ENCODE results near the gene CCL8.
A peak's percentile ranks its signal among the peaks of the same experiment; 100 is the strongest.
"Not testable (repeated sequence)": the region's sequence is repeated elsewhere in the genome, so short reads cannot be mapped to it uniquely, and the experiment has no call there.

The CCL8 gene

DNA sequence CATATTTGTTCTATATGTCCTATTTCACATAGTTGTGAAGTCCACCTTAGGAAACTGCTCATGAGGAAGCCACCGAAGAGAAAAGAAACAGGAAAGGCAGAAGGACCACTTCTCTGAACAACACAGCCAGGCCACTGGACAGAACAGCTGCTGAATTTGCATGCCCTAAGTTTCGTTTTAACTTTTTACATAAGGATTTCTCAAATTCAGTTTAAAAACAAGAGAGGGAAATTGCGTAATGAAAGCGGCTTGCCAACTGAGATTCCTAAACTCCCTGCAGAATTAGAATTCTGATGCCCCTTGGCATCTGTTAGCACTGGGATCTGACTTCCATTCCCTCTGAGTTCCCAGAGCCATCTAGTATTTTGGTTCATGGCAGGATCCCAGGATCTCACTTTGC is 5.0 kb upstream of the CCL8 start:
- no peak for DNase-seq (ENCODE audit: low spot score)

DNA sequence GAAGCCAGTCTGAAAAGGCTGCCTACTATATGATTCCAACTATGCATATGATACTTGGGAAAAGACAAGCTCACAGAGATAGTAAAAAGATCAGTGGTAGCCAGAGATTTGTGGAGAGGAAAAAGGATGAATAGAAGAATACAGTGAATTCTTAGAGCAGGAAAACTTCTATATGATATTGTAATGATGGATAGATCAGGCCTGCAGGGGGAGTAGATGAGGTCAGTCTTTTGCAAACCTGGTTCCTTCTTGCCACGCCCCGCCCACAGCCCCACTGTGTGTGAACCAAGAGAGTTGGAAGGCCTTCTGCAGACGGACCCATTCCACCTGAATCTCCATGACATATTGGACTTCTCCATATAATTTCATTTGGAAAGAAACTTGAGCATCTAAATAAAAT is 761 bp upstream of the CCL8 start:
- DNase-seq (ENCODE audit: low spot score) = no peak

DNA sequence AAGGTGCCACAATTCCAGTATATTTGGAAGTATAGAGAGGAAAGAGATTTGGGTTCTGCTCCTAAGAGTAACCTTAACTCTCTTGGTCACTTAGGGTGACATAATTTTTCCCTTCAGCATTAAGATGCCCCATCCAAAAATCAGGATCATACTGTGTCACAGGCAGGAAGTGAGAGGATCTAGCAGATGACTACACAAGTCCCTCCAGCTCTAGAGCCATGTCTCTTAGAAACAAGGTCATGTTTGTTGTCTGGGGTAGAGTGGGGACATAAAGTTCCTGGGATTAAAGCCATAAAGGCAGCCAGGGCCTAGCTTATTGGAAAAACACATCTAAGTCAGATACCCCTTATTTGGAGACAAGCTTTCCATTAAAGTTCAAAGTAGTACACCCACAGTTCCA is 2.7 kb downstream of the CCL8 start:
- no peak for DNase-seq (ENCODE audit: low spot score)

DNA sequence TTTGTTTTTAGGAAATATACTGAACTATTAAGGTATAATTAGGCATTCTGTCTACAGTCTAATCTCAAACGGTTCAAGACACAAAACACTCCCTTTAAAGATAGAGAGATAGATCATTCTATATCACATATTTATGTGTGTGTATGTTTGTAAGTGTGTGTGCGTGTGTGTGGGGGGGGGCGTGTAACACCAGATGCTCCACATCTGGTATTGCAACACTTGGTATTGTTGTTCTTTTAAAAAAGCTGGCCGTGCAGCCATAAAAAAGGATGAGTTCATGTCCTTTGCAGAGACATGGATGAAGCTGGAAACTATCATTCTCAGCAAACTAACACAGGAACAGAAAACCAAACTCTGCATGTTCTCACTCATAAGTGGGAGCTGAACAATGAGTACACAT is 8.3 kb downstream of the CCL8 start:
- DNase-seq (ENCODE audit: low spot score) = not testable (repeated sequence)

DNA sequence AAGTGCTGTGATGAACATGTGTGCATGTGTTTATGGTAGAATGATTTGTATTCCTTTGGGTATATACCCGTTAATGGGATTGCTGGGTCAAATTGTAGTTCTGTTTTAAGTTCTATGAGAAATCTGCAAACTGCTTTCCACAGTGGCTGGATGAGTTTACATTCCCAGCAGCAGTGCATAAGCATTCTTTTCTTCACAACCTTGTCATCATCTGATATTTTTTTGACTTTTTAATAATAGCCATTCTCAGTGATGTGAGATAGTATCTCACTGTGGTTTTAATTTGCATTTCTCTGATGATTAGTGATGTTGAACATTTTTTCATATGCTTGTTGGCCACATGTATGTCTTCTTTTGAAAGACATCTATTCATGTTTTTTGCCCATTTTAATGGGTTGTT is 18.5 kb downstream of the CCL8 start:
- DNase-seq (ENCODE audit: low spot score) = no peak

DNA sequence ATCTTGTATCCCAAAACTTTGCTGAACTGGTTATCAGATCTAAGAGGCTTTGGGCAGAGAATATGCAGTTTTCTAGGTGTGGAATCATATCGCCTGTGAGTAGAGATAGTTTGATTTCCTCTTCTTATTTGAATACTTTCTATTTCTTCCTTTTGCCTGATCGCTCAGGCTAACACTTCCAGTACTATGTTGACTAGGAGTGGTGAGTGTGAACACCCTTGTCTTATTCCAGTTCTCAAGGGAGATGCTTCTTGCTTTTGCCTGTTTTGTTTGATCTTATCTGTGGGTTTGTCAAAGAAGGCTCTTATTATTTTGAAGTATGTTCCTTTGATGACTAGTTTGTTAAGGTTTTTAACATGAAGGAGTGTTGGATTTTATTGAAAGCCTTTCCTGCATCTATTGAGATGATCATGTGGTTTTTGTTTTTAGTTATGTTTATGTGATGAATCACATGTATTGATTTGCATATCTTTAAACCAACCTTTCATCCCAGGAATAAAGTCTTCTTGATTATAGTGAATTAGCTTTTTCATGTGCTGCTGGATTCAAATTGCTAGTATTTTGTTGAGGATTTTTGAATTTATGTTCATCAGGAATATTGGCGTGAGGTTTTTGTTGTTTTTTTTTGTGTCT is 20.0 kb downstream of the CCL8 start:
- DNase-seq (ENCODE audit: low spot score) = no peak

DNA sequence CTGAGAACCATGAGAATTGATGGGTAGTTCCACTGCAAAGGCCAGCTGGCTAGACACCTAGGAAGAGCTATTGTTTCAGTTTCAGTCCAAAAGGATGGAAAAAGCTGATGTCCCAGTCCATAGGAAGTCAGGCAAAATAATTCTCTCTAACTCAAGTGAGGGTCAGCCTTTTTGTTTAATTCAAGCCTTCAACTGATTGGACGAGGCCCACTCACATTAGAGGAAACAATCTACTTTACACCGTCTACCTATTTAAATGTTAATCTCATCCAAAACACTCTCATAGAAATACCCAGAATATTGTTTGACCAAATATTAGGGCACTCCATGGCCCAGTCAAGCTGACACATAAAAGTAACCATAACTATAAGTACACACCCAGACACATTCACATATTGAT is 22.7 kb downstream of the CCL8 start:
- DNase-seq (ENCODE audit: low spot score) = no peak

DNA sequence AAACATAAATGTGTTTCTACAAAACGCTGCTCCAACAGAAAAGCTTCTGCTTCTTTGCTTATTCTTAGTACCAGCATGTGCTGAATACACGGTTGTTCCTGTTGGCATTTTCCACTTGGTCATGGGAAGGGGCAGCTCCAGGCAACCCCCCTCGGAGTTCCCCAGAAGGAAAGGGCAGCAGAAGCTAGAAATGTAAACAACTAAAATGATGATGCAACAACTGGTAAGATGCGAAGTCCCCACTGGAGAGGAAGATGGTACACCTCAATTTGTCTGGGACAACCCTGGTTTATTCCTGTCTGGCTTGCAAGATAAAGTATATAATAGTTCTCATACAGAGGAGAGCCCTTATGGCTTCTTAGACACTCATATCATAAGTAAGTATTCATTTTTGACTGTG is 27.8 kb downstream of the CCL8 start:
- no peak for DNase-seq (ENCODE audit: low spot score)

DNA sequence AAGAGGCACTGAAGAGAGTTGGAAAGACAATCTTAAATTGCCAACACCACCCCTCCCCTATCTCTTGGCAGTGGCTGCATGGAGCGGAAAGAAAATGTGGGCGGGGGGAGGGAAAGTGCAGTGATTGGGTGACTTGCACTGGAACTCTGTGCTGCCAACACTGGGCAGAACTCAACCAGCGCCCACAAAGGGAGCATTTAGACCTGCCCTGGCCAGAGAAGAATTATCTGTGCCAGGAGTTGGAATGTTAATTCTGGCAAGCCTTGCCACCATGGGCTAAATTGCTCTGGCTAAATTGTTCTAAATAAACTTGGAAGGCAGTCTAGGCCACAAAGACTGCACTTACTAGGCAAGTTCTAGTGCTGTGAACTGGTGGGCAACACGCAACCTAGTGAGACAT is 30.5 kb downstream of the CCL8 start:
- DNase-seq (ENCODE audit: low spot score) = no peak

DNA sequence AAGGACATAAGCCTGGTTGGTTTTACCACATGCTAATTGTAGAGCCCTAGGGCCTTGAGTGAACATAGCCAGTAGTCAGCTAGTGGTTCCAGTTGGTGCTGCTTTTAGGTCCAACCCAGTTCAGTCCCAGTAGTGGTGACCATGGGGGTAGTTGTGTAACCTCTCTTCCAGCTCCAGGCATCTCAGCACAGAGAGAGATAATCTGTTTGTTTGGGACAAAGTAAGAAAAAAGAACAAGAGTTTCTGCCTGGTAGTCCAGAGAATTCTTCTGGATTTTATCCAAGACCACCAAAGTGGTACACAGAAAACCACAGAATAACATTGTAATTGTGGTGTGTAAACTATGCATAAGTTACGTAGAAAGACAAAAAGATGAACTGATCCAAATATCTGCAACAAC is 31.9 kb downstream of the CCL8 start:
- no peak for DNase-seq (ENCODE audit: low spot score)

DNA sequence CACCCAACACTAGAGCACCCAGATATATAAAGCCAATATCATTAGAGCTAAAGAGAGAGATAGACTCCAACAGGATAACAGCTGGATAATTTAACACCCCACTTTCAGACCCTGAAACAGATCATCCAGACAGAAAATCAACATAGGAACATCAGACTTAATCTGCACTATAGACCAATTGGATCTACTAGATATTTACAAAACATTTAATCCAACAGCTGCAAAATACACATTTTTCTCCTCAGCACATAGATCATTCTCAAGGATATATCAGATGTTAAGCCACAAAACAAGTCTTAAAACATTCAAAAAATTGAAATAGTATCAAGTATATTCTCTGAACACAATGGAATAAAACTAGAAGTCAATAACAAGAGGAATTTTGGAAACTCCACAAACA is 33.0 kb downstream of the CCL8 start:
- DNase-seq (ENCODE audit: low spot score) = no peak

DNA sequence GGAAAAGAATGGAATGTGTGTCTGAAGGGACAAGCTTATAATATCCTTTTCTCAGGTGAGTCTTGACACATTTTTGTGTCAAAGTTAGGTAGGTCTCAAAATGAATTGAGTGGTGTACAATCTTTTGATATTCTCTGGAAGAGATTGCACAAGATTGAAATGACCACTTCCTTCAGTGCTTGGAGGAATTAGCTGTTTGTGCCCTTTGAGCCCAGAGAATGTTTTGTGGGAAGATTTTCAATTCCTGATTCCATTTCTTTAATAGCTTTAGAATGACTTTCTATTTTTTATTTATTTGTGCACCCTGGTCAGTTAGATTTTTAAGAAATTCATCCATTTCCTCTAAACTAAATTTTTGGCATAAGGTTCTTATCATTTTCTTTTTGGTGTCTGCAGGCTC is 35.4 kb downstream of the CCL8 start:
- DNase-seq (ENCODE audit: low spot score) = no peak

DNA sequence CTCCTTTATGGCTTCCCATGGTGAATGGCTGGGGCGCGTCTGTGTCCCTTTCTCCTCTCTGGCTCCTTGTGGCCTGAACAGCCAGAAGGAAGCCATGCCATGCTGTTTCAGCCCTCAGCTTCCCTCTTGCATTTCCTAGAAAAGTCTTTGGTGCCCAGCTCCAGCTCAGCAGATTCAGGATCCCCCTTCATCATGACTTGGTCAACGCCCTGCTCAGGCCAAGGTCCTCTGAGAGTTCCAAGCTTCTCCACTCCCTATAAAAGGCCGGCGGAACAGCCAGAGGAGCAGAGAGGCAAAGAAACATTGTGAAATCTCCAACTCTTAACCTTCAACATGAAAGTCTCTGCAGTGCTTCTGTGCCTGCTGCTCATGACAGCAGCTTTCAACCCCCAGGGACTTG is 37.0 kb downstream of the CCL8 start, which contains the start of gene CCL13:
Gene CCL13 (plus strand): TSS at position 287 of the 400 bp plus-strand sequence. CDS start 47 bp downstream, at position 334.
- DNase-seq (ENCODE audit: low spot score) = no peak

DNA sequence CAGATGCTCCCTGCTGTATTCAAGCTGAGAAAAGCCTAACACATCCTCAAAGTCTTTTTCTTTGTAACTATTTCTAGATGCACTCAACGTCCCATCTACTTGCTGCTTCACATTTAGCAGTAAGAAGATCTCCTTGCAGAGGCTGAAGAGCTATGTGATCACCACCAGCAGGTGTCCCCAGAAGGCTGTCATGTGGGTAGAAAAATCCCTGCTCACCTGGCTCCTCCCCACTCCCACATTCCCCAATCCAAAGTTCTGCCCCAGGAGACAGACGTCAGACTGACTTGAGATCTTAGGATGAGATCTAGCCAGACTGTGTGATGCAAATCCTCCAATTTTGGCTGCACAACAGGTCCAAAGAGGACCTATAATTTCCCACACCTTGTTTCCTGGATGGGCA is 38.2 kb downstream of the CCL8 start:
- DNase-seq (ENCODE audit: low spot score) = no peak

DNA sequence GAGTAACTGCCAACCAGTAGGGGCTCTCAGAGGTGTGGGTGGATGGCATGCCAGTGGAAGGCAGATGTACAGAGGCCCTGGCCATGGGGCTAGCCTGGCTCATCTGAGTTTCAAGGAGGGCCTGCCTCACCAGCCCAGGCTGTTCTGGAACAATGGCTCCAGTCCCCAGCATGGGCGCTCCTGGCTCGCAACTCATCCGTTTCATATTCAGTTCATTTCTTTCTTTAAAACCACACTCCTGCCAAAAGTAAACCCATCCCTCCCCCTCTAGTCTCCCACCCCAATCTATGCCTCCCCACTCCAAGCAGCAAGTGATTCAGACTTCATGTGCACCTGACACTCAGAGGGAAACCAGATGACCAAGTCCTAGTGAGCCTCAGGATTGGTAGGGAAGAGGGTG is 39.4 kb downstream of the CCL8 start:
- no peak for DNase-seq (ENCODE audit: low spot score)

DNA sequence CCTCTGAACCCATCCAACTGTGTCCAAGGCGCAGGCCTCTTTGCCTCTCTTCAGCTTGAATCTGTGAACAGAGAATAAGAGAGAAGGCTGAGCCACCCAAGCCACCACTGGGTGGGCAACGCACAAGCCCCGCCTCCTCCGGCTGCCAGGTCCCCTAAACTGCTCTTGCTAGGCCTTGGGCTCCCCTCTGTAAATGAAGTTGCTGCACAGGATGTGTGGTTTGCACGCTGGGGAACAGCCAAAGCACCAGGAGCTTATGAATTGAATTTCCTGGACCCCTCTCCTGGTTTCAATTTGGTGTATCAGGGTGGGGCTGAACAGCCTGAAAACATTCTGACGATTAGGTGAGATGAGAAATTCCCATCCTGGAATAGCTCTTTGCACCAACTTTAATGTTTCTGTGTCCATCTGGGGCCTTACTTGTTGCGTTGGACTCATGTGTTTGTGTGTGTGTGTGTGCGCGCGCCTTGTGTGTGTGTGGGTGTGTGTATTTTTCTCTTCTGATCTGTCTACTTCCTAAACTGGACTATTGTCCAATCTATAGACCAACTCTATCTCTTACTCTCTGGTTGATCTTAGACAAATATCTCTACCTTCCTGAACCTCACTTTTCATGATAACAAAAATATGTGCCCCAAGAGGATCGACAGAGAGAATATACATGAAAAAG is 41.5 kb downstream of the CCL8 start:
- no peak for DNase-seq (ENCODE audit: low spot score)

DNA sequence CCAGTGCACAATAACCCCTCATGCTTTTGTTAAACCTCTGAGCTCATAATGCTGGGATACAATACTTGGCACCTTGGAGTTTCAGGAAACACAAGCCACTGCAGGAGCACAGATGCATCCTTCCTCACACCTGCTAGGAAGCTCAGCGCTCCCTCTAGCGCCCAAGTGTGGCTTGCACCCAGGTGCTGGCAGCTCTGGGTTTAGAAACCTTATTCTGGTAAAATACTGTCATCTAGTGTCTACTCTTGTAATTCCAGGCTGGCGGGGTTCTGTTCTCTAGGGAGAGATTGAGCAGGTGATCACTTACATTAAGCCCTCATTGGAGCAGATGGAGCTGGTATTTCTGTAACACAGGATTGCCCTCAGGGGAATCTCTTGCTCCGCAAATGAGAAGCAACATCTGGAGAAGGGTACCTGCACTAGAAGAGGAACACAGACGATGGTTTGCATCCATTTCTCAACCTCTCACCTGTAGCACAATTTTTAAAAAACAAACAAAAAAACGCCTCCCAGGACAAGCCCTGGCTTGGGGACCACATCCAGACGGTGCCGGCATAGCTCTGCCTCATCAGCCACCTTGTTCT is 42.3 kb downstream of the CCL8 start:
- peak; percentile 88 for DNase-seq (ENCODE audit: low spot score)

DNA sequence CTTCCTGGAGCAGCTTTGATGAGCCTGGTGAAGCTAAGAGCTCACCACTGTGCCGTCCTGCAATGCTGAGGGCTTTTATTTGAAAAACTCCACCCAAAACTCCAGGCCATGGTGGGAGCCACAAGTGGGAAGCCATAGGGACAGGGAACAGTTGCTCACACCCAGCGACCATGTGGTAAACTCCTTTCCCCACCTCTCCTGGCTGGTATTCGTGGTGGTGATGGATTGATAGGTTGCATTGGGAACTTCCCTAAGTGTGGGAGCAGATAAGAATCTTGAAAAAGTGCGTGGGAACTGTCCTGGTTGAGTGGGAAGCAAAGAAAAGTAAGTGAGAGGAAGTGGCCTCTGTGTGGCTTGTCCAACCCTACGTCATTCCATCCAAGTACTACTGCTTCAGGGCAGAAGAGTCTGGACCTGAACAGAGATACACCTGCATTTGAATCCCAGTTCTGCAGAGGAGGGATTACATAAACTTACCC is 44.0 kb downstream of the CCL8 start, which contains the start of gene CCL1:
Gene CCL1 (minus strand): TSS at position 51 of the 479 bp plus-strand sequence. CDS start 72 bp downstream, outside the sequence.
- no peak for DNase-seq (ENCODE audit: low spot score)

DNA sequence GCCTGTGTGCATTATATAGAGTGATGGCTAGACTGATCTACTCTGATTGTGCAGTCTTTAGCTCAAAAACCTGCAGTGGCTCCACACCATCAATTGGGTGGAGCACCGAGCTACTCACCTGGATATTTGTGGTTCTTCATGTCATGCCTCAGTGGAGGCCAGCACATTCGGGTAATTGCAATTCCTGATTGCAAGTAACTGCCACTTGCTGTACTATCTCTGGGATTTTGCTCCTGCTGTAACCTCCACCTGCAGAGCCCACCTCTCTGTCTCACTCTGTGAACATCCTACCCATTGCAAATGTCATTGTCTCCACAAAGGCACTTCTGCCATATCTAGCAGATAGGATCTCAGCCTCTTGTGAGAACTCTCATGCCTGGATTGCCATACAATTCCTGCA is 45.5 kb downstream of the CCL8 start:
- no peak for DNase-seq (ENCODE audit: low spot score)

DNA sequence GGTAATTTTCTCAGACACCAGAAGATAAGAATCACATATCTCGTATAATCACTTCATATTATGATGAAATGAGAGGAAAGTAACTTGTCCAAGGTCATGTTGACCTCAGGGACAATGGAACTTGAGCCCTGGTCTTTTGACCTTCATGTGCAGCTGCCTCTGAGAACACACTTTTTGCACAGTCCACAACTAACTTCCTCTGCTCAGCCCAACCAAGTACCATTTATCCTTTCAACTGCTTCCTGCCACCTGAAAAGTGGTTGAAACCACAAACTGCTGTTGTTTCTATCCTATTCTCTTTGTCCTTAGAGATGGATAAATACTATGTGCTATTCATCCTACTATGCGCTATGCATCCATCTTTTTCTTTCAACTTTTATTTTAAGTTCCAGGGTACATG is 46.1 kb downstream of the CCL8 start:
- DNase-seq (ENCODE audit: low spot score) = no peak

DNA sequence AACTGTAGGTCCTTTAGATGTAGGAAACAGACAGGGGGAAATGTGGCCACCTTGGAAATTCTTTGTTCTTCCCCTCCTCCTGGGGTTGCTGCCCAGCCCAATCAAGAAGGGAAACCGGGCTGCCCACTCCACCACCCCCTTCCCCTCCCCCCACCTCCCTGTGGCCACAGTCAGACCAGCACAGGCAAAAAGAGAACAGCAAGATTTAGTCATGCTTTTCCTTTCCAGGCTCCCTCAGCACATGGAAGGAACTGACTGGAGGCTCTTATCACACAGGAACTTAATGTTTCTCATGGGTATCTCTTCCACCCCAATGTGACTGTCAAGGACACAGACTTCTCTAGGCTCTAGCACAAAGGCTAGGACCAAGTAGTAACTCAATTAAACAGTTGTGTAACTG is 46.8 kb downstream of the CCL8 start:
- DNase-seq (ENCODE audit: low spot score) = no peak

DNA sequence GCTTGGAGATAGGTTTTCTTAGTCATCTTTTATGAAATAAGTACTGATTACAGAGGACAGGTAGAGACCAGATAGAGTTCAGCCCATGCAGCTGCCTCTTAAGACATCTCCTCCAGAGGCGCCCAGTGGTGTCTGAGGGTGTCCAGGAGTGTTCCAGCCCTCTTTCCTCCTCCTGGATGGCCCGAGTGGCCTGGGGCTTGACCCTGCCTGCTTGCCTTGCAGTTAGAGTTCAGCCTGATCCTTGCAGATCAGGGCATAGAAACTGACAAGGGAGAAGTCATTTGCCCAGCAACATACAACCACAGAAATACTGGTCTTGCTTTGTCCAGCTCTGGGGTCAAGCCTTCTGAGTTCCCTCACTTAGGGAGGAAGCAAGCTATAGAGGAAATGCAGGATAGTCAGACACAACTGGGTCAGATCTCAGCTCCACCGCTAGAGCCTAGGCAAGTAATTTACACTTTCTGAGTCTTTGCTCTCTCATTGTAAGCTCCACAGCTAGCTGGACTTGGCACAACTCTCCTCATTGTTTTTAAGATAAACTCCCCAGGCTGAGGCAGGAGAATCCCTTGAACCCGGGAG is 47.4 kb downstream of the CCL8 start:
- DNase-seq (ENCODE audit: low spot score) = no peak
